ENCODE measurements around the gene SLC17A2. TPM values are rescaled to one million over a fixed set of nuclear protein-coding genes. Genes with fewer than 3 reads are reported as not detected.
"Not testable (repeated sequence)": the region's sequence is repeated elsewhere in the genome, so short reads cannot be mapped to it uniquely, and the experiment has no call there.

Gene SLC17A2
- total RNA-seq, 1 donor: not detected

DNA sequence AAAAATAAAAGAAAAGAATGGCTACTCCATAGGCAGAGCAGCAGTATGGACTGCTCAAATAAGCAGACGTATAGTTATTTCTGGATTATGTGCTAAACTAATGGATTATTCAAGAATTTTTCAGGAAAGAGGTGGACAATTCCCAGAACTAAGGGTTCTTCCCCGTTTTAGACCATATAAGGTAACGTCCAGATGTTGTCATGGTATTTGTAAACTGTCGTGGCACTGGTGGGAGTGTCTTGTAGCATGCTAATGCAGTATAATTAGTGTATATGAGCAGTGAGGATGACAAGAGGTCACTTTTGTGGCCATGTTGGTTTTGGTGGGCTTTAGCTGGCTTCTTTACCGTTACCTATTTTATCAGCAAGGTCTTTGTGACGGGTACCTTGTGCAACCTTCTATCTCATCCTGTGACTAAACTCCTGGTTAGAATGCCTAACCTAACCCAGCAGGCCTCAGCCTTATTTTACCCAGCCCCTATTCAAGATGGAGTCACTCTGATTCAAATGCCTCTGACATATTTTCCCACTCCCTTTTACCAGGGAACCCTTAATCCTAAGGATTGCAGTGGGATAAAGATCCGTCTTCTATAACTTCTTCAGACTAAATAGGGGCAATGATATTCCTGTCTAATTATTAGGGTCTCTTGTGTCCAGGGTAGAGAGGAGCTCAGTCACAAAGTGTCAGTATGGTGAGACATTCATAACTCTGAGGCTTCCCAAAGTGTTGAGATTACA is 21.0 kb upstream of the SLC17A2 start:
- Histone ChIP-seq H3K36me3 (ENCODE audit: insufficient read depth, low read length) (no peaks in the 10 kb centered on the region), H3K27ac (ENCODE audit: low read depth, low read length) (no peak overlapping the region), H3K4me3 (ENCODE audit: insufficient read depth, low read length) (no peak overlapping the region), H3K27me3 (ENCODE audit: insufficient read depth, low read length) (no peaks in the 10 kb centered on the region), H4K20me1 (ENCODE audit: insufficient read depth, low read length) (no peaks in the 10 kb centered on the region), H3K4me2 (ENCODE audit: insufficient read depth, low read length) (no peak overlapping the region), H3K79me2 (ENCODE audit: insufficient read depth, low read length) (no peaks in the 10 kb centered on the region), H2AFZ (ENCODE audit: low read length) (no peak overlapping the region), H3K9me3 (ENCODE audit: low read depth, low read length) (no peaks in the 10 kb centered on the region), H3K4me1 (ENCODE audit: insufficient read depth, low read length) (no peaks in the 10 kb centered on the region)
- no peak for DNase-seq (ENCODE audit: insufficient read length, low spot score, missing footprints)
- TF ChIP-seq, protein P1, sequence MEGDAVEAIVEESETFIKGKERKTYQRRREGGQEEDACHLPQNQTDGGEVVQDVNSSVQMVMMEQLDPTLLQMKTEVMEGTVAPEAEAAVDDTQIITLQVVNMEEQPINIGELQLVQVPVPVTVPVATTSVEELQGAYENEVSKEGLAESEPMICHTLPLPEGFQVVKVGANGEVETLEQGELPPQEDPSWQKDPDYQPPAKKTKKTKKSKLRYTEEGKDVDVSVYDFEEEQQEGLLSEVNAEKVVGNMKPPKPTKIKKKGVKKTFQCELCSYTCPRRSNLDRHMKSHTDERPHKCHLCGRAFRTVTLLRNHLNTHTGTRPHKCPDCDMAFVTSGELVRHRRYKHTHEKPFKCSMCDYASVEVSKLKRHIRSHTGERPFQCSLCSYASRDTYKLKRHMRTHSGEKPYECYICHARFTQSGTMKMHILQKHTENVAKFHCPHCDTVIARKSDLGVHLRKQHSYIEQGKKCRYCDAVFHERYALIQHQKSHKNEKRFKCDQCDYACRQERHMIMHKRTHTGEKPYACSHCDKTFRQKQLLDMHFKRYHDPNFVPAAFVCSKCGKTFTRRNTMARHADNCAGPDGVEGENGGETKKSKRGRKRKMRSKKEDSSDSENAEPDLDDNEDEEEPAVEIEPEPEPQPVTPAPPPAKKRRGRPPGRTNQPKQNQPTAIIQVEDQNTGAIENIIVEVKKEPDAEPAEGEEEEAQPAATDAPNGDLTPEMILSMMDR (IDR thresholded peaks at IDR 0.05; ENCODE audit: extremely low read depth, low read depth, low read length): no peak

DNA sequence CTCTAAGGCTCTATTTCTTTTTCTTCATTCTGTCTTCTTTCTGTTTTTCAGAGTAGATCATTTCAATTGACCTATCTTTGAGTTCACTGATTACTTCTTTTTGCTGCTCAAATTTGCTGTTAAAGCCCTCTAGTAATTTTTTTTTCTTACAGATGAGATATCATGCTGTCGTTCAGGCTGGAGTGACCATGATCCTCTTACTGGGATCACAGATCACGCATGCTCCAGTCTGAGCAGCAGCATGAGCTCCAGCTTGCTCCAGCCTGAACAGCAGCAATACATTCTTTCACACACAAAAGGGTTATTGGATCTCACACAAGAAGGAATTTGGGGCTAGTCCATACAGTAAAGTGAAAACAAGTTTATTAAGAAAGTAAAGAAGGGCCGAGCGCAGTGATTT is 19.8 kb upstream of the SLC17A2 start:
- TF ChIP-seq, protein P1 (IDR thresholded peaks at IDR 0.05; ENCODE audit: extremely low read depth, low read depth, low read length): no peak
- no peaks in the 10 kb centered on the region for H3K36me3 ChIP-seq (ENCODE audit: insufficient read depth, low read length)
- H3K4me2 ChIP-seq (ENCODE audit: insufficient read depth, low read length): no peak overlapping the region
- no peak overlapping the region for H3K27ac ChIP-seq (ENCODE audit: low read depth, low read length)
- no peaks in the 10 kb centered on the region for H3K27me3 ChIP-seq (ENCODE audit: insufficient read depth, low read length)
- H2AFZ ChIP-seq (ENCODE audit: low read length): no peak overlapping the region
- DNase-seq (ENCODE audit: insufficient read length, low spot score, missing footprints): no peak
- H3K4me1 ChIP-seq (ENCODE audit: insufficient read depth, low read length): no peaks in the 10 kb centered on the region
- no peaks in the 10 kb centered on the region for H4K20me1 ChIP-seq (ENCODE audit: insufficient read depth, low read length)
- no peaks in the 10 kb centered on the region for H3K9me3 ChIP-seq (ENCODE audit: low read depth, low read length)
- H3K4me3 ChIP-seq (ENCODE audit: insufficient read depth, low read length): no peak overlapping the region
- no peaks in the 10 kb centered on the region for H3K79me2 ChIP-seq (ENCODE audit: insufficient read depth, low read length)

DNA sequence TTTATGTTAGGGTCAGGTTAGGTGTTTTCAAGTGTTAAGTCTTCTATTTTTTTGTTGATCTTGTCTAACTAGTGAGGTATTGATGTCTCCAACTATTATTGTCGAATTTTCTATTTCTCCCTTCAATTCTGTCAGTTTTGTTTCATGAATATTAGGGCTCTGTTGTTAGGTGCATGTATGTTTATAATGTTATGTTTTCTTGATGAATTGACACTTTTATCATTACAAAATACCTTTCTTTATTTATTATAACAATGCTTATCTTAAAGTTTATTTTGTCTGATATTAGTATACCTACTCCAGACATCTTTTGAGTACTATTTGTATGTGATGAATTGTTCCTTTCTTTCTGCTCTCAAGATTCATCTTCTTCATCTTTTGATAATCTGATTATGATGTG is 19.2 kb upstream of the SLC17A2 start:
- H3K27ac ChIP-seq (ENCODE audit: low read depth, low read length): no peak overlapping the region
- H3K9me3 ChIP-seq (ENCODE audit: low read depth, low read length): no peaks in the 10 kb centered on the region
- no peaks in the 10 kb centered on the region for H3K27me3 ChIP-seq (ENCODE audit: insufficient read depth, low read length)
- TF ChIP-seq, protein P1 (IDR thresholded peaks at IDR 0.05; ENCODE audit: extremely low read depth, low read depth, low read length): no peak
- no peak overlapping the region for H2AFZ ChIP-seq (ENCODE audit: low read length)
- DNase-seq (ENCODE audit: insufficient read length, low spot score, missing footprints): no peak
- H4K20me1 ChIP-seq (ENCODE audit: insufficient read depth, low read length): no peaks in the 10 kb centered on the region
- no peak overlapping the region for H3K4me3 ChIP-seq (ENCODE audit: insufficient read depth, low read length)
- H3K79me2 ChIP-seq (ENCODE audit: insufficient read depth, low read length): no peaks in the 10 kb centered on the region
- H3K4me2 ChIP-seq (ENCODE audit: insufficient read depth, low read length): no peak overlapping the region
- H3K4me1 ChIP-seq (ENCODE audit: insufficient read depth, low read length): no peaks in the 10 kb centered on the region
- H3K36me3 ChIP-seq (ENCODE audit: insufficient read depth, low read length): no peaks in the 10 kb centered on the region

DNA sequence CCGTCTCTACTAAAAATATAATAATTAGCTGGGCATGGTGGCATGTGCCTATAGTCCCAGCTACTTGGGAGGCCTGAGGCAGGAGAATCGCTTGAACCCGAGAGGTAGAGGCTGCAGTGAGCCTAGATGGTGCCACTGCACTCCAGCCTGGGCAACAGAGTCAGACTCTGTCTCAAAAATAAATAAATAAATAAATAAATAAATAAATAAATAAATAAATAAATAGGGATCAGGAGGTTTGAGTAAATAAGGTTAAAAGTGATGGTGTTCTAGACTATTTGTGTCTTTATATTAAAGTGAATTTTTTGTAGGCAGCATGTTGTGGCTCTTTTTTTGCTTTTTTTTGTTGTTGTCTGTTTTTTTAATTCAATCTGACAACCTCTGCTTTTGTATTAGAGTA is 17.0 kb upstream of the SLC17A2 start:
- not testable (repeated sequence) for H3K27ac ChIP-seq (ENCODE audit: low read depth, low read length); H3K79me2 ChIP-seq (ENCODE audit: insufficient read depth, low read length); H3K4me3 ChIP-seq (ENCODE audit: insufficient read depth, low read length); H3K36me3 ChIP-seq (ENCODE audit: insufficient read depth, low read length); H3K4me2 ChIP-seq (ENCODE audit: insufficient read depth, low read length); H2AFZ ChIP-seq (ENCODE audit: low read length); H3K9me3 ChIP-seq (ENCODE audit: low read depth, low read length); H3K27me3 ChIP-seq (ENCODE audit: insufficient read depth, low read length); H4K20me1 ChIP-seq (ENCODE audit: insufficient read depth, low read length); H3K4me1 ChIP-seq (ENCODE audit: insufficient read depth, low read length); DNase-seq (ENCODE audit: insufficient read length, low spot score, missing footprints)
